ENCODE data around the gene MAMDC2. TPM values are rescaled to one million over a fixed set of nuclear protein-coding genes. Genes with fewer than 3 reads are reported as not detected.

MAMDC2 gene
- total RNA-seq, 1 experiment from 2014 or later, result 1.2 TPM

- TF ChIP-seq ELF1 (IDR thresholded peaks at IDR 0.05; ENCODE audit: borderline replicate concordance, low read depth) (no peak), POLR2A (IDR thresholded peaks at IDR 0.05; ENCODE audit: borderline replicate concordance, extremely low read depth, insufficient read depth, insufficient read length) (no peak), ZNF274 (IDR thresholded peaks at IDR 0.05; ENCODE audit: low read depth, low read length) (no peak), SIN3A (IDR thresholded peaks at IDR 0.05; ENCODE audit: low read depth) (no peak), SP1 (IDR thresholded peaks at IDR 0.05; ENCODE audit: low read depth) (no peak)
- TF ChIP-seq, protein P1, sequence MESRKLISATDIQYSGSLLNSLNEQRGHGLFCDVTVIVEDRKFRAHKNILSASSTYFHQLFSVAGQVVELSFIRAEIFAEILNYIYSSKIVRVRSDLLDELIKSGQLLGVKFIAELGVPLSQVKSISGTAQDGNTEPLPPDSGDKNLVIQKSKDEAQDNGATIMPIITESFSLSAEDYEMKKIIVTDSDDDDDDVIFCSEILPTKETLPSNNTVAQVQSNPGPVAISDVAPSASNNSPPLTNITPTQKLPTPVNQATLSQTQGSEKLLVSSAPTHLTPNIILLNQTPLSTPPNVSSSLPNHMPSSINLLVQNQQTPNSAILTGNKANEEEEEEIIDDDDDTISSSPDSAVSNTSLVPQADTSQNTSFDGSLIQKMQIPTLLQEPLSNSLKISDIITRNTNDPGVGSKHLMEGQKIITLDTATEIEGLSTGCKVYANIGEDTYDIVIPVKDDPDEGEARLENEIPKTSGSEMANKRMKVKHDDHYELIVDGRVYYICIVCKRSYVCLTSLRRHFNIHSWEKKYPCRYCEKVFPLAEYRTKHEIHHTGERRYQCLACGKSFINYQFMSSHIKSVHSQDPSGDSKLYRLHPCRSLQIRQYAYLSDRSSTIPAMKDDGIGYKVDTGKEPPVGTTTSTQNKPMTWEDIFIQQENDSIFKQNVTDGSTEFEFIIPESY (IDR thresholded peaks at IDR 0.05; ENCODE audit: extremely low read depth, insufficient replicate concordance, low read length), result no peak
Measured at GRCh38 chr9:70012569-70012968, 31.1 kb upstream of the MAMDC2 start (continued).

DNA sequence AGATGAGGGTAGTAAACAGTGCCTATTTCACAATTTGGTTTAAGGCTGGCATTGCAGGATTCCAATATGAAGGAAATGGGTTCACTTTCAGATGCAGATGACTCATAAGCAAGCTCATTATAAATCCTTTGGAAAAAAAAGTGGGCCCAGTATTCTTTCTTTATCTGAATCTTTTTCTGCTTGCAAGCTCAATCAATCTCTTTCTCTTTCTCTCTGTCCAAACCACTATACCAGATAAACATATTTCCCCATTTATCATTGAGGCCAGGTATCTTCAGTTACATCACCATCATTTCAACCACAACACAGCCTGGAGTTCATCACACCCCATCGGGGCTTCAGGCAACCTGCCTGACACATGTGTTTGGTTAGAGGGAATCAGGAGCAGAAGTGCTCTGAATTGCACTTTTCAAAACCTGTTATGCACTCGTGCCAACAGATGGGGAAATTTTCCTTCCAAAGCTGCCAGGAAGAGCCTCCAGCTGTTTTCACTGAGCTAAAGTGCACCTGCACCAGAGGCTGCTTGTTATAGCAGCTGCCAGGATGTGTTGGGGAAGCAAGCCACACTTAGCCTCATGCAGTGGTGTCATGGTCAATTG lies 30.0 kb upstream of the MAMDC2 start:
- ChIA-PET POLR2A (no interaction called here), CTCF (no interaction called here), RAD21 (ENCODE audit: low non-redundant PET in 1 of 2, low total read pairs in 2 of 2, uncharacterized antibody in 2 of 2, unreplicated experiment in 2 of 2) (no interaction called here)
- TF ChIP-seq POLR2AphosphoS5 (IDR thresholded peaks at IDR 0.05; ENCODE audit: low read depth, low read length), result no peak
- no peak for TF ChIP-seq YY1 (IDR thresholded peaks at IDR 0.05; ENCODE audit: extremely low read depth, insufficient replicate concordance, low read depth, low read length)
- no peak for TF ChIP-seq EZH2 (IDR thresholded peaks at IDR 0.05)
- no peak for TF ChIP-seq MAX (IDR thresholded peaks at IDR 0.05)
- TF ChIP-seq, protein P2, sequence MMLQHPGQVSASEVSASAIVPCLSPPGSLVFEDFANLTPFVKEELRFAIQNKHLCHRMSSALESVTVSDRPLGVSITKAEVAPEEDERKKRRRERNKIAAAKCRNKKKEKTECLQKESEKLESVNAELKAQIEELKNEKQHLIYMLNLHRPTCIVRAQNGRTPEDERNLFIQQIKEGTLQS (IDR thresholded peaks at IDR 0.05), result no peak
- no peak for TF ChIP-seq JUND (IDR thresholded peaks at IDR 0.05)
- TF ChIP-seq SRF (IDR thresholded peaks at IDR 0.05; ENCODE audit: low read depth), result no peak
- TF ChIP-seq CEBPB (IDR thresholded peaks at IDR 0.05; ENCODE audit: low read depth), result no peak
- TF ChIP-seq CTCF (IDR thresholded peaks at IDR 0.05 in 2 of 3, conservative IDR thresholded peaks at IDR 0.05 in 1 of 3; ENCODE audit: borderline replicate concordance in 1 of 3, insufficient read depth in 1 of 3, low read depth in 2 of 3, low read length in 2 of 3), result no peak
- TF ChIP-seq EZH2phosphoT487 (IDR thresholded peaks at IDR 0.05; ENCODE audit: borderline replicate concordance), result no peak
- TF ChIP-seq EGR1 (IDR thresholded peaks at IDR 0.05; ENCODE audit: low read depth), result no peak
- Histone ChIP-seq H2AFZ (ENCODE audit: low read depth, low read length, poor library complexity, severe bottlenecking) (no peak overlapping the region), H3K9me2 (ENCODE audit: insufficient read depth) (no peaks in the 10 kb centered on the region), H3K4me2 (ENCODE audit: low read length) (no peak overlapping the region), H3K9ac (ENCODE audit: low read length) (no peak overlapping the region), H3K4me1 (ENCODE audit: control insufficient read depth in 1 of 2, insufficient read depth in 2 of 2, low read length in 2 of 2) (peaks cover 0 to 4% of the 10 kb centered on the region in 2 experiments; a peak in 1 of 4 replicates), H4K20me1 (ENCODE audit: insufficient read depth) (no peaks in the 10 kb centered on the region), H3K36me3 (ENCODE audit: control insufficient read depth in 1 of 2, insufficient read depth in 2 of 2, low read length in 2 of 2) (no peaks in the 10 kb centered on the region), H3K4me3 (replicated peaks in 1 of 2; ENCODE audit: low read depth in 1 of 2, low read length in 2 of 2) (no peak overlapping the region), H3K9me3 (ENCODE audit: control insufficient read depth in 1 of 2, insufficient read depth in 1 of 2, low read depth in 1 of 2, low read length in 2 of 2) (no peaks in the 10 kb centered on the region), H3K27ac (ENCODE audit: low read depth, low read length) (no peak overlapping the region), H3K27me3 (ENCODE audit: insufficient read depth, low read length) (no peaks in the 10 kb centered on the region), H3K79me2 (ENCODE audit: insufficient read depth, low read length) (no peaks in the 10 kb centered on the region)
- no TSS peak for BruUV-seq (replicated peaks)
- DNase-seq (ENCODE audit: low read depth, low spot score) (no peak), ATAC-seq (no peak)
- intact Hi-C loops (cut with micrococcal nuclease), result no loop called here

Data from HCT116 (cell line).